HUES48 (cell line): ENCODE data around the gene CCDC88C.
"Not testable (repeated sequence)": the region's sequence is repeated elsewhere in the genome, so short reads cannot be mapped to it uniquely, and the experiment has no call there.

ENCODE experiments used
- H3K27ac ChIP-seq: one replicate; pipeline ENCODE4 v1.7.0; 2013; ENCODE audit warnings: low read depth, low read length, inconsistent platforms
- H3K27me3 ChIP-seq: 2 replicates; pipeline ENCODE4 v1.6.1; 2013; ENCODE audit warnings: mild to moderate bottlenecking, low read length; ENCODE audit not compliant: control insufficient read depth, insufficient read depth
- H3K36me3 ChIP-seq: 2 replicates; pipeline ENCODE4 v1.6.1; 2013; ENCODE audit warnings: low read length; ENCODE audit not compliant: control insufficient read depth, insufficient read depth
- H3K4me1 ChIP-seq: 2 replicates; pipeline ENCODE4 v1.6.1; 2013; ENCODE audit warnings: mild to moderate bottlenecking, low read length; ENCODE audit not compliant: control insufficient read depth, insufficient read depth
- H3K4me3 ChIP-seq: 2 replicates; pipeline ENCODE4 v1.5.1; 2013; ENCODE audit warnings: mild to moderate bottlenecking, low read depth, low read length
- H3K9ac ChIP-seq: 2 replicates; pipeline ENCODE4 v1.6.1; 2013; ENCODE audit warnings: mild to moderate bottlenecking, low read depth, low read length, moderate library complexity
- H3K9me3 ChIP-seq: 2 replicates; pipeline ENCODE4 v1.6.1; 2013; ENCODE audit warnings: low read length; ENCODE audit not compliant: control insufficient read depth, insufficient read depth

CCDC88C gene

DNA sequence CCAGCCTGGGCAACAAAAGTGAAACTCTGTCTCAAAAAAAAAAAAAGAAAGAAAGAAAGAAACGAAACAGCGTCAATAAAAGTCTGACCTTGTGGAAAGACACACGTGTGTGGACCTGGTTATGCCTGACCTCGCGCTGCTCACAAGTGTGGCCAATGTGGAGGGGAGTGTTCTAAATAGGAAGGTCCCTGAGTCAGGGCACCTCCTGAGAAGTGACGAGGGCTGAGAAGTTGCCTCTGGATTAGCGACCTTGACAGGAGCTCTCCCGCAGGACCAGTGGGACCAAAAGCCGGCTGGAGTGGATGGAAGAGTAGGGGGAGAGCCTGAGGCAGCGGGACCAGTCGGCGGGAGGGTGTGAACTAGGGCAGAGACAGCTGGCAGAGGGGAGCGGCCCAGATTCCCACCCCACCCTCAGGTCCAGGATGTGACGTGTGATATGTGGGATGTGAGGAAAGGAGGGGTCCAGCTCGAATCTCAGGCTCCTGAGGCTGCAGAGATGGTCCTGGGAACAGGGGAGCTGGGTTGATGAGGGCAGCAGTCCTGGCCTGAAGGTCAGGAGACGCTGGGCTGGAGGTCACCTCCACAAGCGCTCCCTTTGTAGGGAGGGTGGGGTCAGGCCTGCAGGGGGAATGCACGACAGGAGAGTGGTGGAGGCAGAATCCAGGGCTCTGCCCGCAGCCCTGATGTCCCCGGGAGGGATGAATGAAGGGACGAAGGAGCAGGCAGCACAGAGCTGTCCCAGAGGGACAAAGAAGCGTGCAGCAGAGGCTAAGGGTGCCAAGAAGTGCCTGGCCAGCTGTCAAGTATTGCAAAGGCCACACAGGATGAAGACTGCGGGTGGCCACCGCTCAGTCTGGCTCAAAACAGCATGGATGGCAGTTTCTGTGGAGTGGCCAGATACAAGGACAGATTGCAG is 148.3 kb downstream of the CCDC88C start:
- H3K9me3 ChIP-seq, result no peaks in the 10 kb centered on the region
- peaks cover 24% of the 10 kb centered on the region for H3K36me3 ChIP-seq
- H3K27ac ChIP-seq, result no peak overlapping the region
- no peak overlapping the region for H3K4me3 ChIP-seq
- H3K27me3 ChIP-seq, result peaks cover 17% of the 10 kb centered on the region
- H3K9ac ChIP-seq, result no peak overlapping the region
- peaks cover 6% of the 10 kb centered on the region; the same call in 1 of the 2 replicates for H3K4me1 ChIP-seq

DNA sequence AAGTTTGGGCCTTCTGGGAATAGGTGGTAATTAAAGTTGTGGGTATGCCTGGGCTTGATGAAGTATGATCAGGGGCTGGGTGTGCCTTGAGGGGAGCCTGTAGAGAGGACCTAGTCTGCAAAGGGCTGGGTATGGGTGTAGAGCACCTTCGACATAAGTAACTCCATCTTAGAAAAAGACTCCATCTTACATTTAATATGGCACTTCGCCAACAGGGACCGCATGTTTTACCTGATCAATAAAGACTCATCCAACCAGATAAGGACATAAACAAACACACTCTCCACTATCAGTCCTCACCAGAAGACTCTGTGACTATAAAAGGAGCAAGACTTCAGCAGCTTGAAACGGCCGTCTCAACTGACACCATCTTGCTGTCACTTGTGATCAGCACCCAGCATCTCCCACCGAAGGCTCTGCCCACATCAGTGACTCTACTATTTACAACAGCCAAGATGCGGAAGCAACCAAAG is 149.6 kb downstream of the CCDC88C start:
- Histone ChIP-seq H3K9me3 (no peaks in the 10 kb centered on the region), H3K27me3 (peaks cover 31% of the 10 kb centered on the region), H3K4me1 (peaks cover 6% of the 10 kb centered on the region; the same call in 1 of the 2 replicates), H3K4me3 (no peak overlapping the region), H3K27ac (no peak overlapping the region), H3K9ac (no peak overlapping the region), H3K36me3 (peaks cover 14% of the 10 kb centered on the region)

DNA sequence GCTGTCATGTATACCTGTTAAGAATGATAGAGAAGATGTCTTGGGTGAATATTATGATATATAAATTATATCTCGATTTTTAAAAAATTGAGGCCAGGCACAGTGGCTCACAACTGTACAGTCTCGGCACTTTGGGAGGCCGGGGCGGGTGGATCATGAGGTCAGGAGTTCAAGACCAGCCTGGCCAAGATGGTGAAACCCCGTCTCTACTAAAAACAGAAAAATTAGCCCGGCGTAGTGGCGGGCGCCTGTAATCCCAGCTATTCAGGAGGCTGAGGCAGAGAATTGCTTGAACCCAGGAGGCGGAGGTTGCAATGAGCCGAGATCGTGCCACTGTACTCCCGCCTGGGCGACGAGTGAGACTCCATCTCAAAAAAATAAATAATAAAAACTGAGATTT is 151.3 kb downstream of the CCDC88C start:
- not testable (repeated sequence) for H3K9ac ChIP-seq, H3K27ac ChIP-seq, H3K36me3 ChIP-seq, H3K9me3 ChIP-seq, H3K4me3 ChIP-seq, H3K4me1 ChIP-seq
- H3K27me3 ChIP-seq, result peaks cover 32% of the 10 kb centered on the region

DNA sequence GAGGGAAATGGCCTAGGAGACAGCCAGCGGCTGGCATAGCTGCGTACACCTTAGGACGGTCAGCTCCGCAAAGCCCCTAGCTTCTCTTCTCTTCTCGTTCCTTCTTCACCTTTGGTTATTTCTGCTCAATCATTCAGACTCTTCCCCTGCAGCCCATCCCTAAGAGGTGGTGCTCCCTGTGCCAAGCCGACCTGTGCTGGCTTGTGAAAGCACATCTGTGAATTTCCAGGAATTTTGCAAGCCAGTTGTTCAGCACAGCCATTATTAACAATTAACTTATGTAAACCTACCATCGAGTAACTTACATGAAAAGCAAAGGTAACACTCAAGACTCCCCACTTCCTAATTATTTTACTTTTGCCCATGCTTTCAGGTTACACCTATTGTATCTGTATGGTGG is 152.2 kb downstream of the CCDC88C start:
- peaks cover 6% of the 10 kb centered on the region; the same call in 1 of the 2 replicates for H3K4me1 ChIP-seq
- H3K27me3 ChIP-seq, result peaks cover 32% of the 10 kb centered on the region
- H3K9ac ChIP-seq, result no peak overlapping the region
- H3K27ac ChIP-seq, result no peak overlapping the region
- H3K4me3 ChIP-seq, result no peak overlapping the region
- H3K36me3 ChIP-seq, result no peaks in the 10 kb centered on the region
- no peaks in the 10 kb centered on the region for H3K9me3 ChIP-seq

DNA sequence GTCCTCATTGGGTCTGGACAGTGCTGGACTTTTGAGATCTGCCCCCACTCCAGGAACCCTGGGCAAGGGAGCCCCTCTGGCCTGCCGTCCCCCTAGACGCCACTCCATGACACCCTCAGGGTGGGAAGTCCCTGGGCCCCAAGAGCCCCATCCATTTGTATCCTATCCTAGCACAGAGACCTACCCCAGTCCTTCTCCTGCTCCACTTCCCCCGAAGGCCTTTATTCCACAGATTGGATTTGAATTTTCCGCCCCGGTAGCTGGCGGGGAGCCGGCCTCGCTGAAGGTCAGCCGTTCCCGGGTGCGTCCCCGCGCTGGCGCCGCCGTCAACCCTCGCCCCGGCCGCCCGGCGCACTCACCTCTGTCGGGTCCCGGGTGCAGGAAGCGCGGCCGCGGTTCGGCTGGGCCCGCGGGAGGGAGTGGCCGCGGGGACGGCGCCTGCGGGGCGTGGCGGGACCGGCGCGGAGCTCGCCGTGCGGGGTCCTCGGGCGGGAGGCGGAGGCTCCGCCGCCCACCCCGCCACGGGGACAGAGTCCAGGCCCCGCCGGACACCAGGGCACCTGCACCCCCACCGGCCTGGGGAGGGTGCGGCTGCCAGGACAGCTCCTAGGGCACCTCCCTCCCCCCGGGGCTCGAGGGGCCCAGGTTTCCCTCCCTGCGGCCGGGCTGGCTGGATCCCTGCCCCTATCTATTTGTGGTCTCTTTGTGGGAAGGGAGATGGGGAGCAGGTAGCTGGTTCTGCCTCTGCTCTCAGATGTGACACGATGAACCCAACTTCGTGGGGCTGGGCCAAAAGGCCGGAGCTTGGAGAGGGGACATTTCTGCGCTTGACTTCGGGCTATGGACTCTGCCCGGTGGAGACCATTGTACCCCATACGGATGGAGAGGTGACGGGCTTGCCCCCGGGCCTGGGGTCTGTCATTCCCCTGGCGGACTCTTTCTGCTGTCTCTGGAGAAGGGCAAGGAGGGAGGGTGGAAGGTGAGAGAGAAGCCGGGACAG is 153.2 kb downstream of the CCDC88C start:
- peak overlapping the region; percentile 59 for H3K4me3 ChIP-seq
- no peak overlapping the region for H3K9ac ChIP-seq
- no peaks in the 10 kb centered on the region for H3K9me3 ChIP-seq
- H3K27ac ChIP-seq, result no peak overlapping the region
- H3K27me3 ChIP-seq, result peaks cover 32% of the 10 kb centered on the region
- no peaks in the 10 kb centered on the region for H3K36me3 ChIP-seq
- peaks cover 6% of the 10 kb centered on the region; the same call in 1 of the 2 replicates for H3K4me1 ChIP-seq

- no peaks in the 10 kb centered on the region for H3K36me3 ChIP-seq
Measured at GRCh38 chr14:91263329-91263728, 154.3 kb downstream of the CCDC88C start.

GRCh38 chr14:91261986-91262549 is 155.6 kb downstream of the CCDC88C start:
- no peak overlapping the region for H3K27ac ChIP-seq
- H3K9me3 ChIP-seq, result no peaks in the 10 kb centered on the region
- no peak overlapping the region for H3K4me3 ChIP-seq
- H3K27me3 ChIP-seq, result peaks cover 32% of the 10 kb centered on the region
- no peaks in the 10 kb centered on the region for H3K36me3 ChIP-seq
- H3K4me1 ChIP-seq, result peaks cover 11% of the 10 kb centered on the region
- no peak overlapping the region for H3K9ac ChIP-seq

More at GRCh38 chr14:91263329-91263728, 154.3 kb downstream of the CCDC88C start:
- Histone ChIP-seq H3K4me1 (peaks cover 6% of the 10 kb centered on the region; the same call in 1 of the 2 replicates), H3K4me3 (no peak overlapping the region), H3K27ac (no peak overlapping the region), H3K9ac (no peak overlapping the region), H3K27me3 (peaks cover 32% of the 10 kb centered on the region), H3K9me3 (no peaks in the 10 kb centered on the region)

GRCh38 chr14:91261115-91261514 is 156.5 kb downstream of the CCDC88C start:
- Histone ChIP-seq H3K36me3 (no peaks in the 10 kb centered on the region), H3K27me3 (peaks cover 32% of the 10 kb centered on the region), H3K9me3 (no peaks in the 10 kb centered on the region), H3K27ac (no peak overlapping the region), H3K9ac (no peak overlapping the region), H3K4me1 (peaks cover 15% of the 10 kb centered on the region), H3K4me3 (no peak overlapping the region)

DNA sequence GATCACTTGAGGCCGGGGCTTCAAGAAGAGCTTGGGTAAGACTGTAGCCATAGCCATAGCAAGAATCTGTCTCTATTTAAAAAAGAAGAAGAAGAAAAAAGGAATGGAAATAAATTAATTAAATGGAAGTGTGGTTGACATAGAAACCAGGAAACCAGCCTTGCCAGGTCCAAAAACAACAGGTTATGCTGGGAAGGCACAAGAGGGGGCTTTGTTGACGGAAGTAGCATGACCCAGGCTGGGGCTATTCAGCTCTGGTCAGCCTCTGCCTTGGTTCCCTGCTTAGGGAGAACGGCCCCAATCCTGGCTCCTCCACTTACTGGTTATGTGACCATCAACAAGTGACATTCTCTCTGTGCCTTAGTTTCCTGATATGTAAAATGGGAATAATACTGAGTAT is 158.7 kb downstream of the CCDC88C start:
- no peak overlapping the region for H3K27ac ChIP-seq
- no peaks in the 10 kb centered on the region for H3K9me3 ChIP-seq
- H3K9ac ChIP-seq, result no peak overlapping the region
- peaks cover 8% of the 10 kb centered on the region for H3K4me1 ChIP-seq
- H3K27me3 ChIP-seq, result peaks cover 16% of the 10 kb centered on the region
- no peaks in the 10 kb centered on the region for H3K36me3 ChIP-seq
- H3K4me3 ChIP-seq, result no peak overlapping the region

- Histone ChIP-seq H3K4me1 (peaks cover 8% of the 10 kb centered on the region), H3K9me3 (no peaks in the 10 kb centered on the region)
Measured at GRCh38 chr14:91258011-91258618, 159.5 kb downstream of the CCDC88C start.

More at GRCh38 chr14:91258011-91258618, 159.5 kb downstream of the CCDC88C start:
- Histone ChIP-seq H3K27me3 (peaks cover 11% of the 10 kb centered on the region), H3K27ac (no peak overlapping the region), H3K9ac (no peak overlapping the region), H3K36me3 (no peaks in the 10 kb centered on the region), H3K4me3 (no peak overlapping the region)
